GM21576 (cell line): Measurements from ENCODE around the gene ARHGEF26.
"Not testable (repeated sequence)": the region's sequence is repeated elsewhere in the genome, so short reads cannot be mapped to it uniquely, and the experiment has no call there.

ENCODE experiments used
- ATAC-seq: cut with Tn5 transposase; IDR thresholded peaks from one replicate; pipeline ENCODE4 v1.9.1; 2021; ENCODE audit warnings: mild to moderate bottlenecking, moderate library complexity; ENCODE audit not compliant: unreplicated experiment

The ARHGEF26 gene, protein sequence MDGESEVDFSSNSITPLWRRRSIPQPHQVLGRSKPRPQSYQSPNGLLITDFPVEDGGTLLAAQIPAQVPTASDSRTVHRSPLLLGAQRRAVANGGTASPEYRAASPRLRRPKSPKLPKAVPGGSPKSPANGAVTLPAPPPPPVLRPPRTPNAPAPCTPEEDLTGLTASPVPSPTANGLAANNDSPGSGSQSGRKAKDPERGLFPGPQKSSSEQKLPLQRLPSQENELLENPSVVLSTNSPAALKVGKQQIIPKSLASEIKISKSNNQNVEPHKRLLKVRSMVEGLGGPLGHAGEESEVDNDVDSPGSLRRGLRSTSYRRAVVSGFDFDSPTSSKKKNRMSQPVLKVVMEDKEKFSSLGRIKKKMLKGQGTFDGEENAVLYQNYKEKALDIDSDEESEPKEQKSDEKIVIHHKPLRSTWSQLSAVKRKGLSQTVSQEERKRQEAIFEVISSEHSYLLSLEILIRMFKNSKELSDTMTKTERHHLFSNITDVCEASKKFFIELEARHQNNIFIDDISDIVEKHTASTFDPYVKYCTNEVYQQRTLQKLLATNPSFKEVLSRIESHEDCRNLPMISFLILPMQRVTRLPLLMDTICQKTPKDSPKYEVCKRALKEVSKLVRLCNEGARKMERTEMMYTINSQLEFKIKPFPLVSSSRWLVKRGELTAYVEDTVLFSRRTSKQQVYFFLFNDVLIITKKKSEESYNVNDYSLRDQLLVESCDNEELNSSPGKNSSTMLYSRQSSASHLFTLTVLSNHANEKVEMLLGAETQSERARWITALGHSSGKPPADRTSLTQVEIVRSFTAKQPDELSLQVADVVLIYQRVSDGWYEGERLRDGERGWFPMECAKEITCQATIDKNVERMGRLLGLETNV

DNA sequence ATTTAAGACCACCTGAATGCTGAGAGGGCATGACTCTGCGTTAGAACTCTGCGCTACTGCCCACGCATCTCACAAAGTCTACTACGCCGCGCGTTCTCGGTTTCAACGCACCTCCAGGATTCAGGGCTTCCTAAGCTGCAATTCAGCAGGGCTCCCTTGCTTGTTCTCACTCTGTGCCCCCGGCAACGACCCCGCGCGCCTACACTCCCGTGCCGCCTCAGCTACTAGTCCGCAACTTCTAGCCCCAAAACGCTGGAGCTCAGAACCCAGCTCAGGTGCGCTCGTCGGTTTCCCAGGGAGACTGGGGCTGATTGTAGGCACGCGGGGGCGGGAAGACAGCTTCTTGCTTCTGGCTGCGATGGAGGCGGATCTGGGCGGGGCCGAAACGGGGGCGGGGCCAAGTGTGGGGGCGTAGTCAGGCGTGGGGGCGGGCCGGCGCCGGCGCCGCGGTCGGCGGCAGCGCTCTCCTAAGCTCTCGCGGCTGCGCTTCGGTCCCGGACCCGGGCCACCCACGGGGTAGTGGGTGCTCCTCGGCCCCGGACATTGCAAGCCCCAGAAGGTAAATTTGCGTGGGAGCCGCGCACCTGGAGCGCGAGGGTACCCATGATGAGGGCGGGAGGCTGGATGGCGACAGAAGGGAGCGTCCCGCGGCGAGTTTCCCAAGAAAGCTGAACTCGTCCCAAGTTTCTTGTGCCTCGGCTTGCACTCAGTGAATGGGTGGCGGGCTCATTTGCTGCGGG, at the start of gene ARHGEF26:
ARHGEF26 (plus strand) TSS at position 430 of the 740 bp plus-strand sequence. CDS start 603 bp downstream, outside the sequence.
- ATAC-seq: peak; percentile 64

DNA sequence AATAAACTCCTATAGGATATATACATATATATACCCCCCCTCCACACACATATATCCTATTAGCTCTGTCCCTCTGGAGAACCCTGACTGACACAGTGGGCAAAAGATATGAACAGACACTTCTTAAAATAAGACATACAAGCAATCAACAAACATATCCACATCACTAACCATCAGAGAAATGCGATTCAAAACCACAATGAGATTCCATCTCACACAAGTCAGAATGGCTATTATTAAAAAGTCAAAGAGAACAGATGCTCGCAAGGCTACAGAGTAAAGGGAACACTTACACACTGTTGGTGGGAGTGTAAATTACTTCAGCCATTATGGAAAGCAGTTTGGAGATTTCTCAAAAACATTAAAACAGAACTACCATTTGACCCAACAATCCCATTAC, 46.2 kb upstream of the ARHGEF26 start:
- no peak for ATAC-seq

DNA sequence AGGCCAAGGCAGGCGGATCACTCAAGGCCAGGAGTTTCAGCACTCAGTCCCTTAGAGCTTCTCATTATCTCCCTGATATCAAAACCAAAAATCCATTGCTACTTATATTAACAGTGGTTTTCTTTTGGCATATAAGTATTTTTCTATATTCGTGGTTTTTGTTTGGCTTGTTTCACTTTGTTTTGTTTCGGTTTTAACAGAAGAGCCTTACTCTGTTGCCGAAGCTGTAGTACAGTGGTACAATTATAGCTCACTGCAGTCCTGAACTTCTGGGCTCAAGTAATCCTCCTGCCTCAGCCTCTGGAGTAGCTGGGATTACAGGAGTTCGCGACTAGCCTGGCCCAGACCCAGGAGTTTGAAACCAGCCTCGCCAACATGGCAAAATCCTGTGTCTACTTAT, 42.5 kb upstream of the ARHGEF26 start:
- ATAC-seq: no peak

DNA sequence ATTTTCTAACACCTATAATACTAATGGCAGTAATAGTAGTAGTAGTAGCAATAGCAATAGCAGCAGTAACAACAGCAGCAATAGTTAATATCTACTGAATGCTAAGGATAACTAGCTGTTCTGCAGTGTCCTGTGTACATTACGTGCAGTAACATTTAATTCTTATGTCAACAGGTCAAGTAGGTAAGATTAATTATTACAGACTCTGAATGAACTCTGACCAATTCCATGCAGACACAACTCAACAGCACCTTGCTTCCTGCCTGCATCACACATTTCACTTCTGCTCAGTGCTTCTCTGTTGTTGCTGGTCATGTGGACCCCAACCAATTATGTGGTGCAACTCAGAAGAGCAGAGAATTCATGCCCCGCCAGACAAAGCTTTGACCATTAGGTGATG, 39.9 kb upstream of the ARHGEF26 start:
- no peak for ATAC-seq

DNA sequence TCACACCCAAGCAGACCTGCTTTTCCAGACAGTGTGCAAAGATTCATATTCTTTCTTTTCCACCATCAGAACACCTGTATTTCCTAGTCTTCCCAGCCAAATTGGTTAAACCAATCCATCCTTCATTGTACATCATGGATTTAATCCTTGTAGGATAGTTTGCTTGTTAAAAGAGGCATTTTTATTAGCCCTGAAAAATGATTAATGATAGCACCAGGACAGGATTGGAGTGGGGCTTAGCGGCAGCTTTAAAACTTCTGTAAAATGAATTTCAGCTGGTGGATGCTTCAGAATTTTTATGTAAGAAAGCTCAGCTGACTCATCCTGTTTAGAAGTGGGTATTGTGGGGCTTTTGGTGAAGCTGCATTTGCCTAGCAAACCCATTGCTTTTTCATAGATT, 36.1 kb upstream of the ARHGEF26 start:
- no peak for ATAC-seq

DNA sequence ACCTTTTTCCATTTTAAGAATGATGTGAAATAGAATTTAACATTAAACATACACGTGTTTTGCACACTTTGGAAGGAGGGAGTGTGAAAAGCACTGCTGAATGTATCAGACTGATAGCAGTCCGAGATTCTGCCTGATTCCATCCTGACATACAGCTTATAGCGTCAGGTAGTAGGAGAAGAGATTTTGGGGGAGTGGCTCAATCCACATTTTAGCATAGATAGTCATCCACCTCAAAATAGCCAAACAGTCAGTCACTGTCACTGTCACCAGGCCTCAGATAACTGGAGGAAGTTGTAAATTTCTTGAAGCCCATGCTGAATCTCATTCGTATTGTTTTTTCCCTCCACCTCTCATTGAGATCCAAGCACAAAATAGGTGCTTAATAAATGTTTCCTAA, 35.4 kb upstream of the ARHGEF26 start:
- no peak for ATAC-seq

DNA sequence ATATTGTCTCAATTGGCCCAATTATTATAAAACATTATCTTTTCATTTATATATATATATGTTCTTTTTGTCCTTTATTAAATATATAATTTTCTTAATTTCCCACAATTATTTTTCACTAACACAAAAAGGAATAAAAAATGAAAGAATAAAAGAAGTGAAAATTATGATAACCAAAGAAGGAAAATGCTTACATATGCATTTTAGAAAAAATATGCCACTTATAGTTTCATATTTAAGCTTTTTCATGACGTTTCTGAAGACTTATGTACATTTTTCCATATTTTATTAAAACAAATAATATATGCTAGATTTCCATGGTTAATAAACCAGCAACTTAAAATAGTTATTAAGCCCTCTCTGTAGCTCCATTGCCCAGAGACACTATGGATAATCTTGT, 34.9 kb upstream of the ARHGEF26 start:
- no peak for ATAC-seq

DNA sequence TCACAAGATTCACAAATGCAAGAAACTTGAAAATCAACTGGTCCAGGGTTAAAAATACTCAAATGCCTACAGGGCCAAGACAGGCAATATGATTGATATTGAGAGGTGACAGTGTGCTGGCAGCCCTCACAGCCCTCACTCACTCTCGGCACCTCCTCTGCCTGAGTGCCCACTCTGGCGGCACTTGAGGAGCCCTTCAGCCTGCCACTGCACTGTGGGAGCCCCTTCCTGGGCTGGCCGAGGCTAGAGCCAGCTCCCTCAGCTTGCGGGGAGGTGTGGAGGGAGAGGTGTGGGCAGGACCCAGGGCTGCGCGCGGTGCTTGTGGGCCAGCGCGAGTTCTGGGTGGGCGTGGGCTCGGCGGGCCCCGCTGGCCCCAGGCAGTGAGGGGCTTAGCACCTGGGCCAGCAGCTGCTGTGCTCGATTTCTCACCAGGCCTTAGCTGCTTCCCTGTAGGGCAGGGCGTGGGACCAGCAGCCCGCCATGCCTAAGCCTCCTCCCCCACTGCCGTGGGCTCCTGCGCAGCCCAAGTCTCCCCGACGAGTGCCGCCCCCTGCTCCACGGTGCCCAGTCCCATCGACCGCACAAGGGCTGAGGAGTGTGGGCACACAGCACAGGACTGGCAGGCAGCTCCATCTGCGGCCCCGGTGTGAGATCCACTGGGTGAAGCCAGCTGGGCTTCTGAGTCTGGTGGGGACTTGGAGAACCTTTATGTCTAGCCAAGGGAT, 33.3 kb upstream of the ARHGEF26 start:
- not testable (repeated sequence) for ATAC-seq

DNA sequence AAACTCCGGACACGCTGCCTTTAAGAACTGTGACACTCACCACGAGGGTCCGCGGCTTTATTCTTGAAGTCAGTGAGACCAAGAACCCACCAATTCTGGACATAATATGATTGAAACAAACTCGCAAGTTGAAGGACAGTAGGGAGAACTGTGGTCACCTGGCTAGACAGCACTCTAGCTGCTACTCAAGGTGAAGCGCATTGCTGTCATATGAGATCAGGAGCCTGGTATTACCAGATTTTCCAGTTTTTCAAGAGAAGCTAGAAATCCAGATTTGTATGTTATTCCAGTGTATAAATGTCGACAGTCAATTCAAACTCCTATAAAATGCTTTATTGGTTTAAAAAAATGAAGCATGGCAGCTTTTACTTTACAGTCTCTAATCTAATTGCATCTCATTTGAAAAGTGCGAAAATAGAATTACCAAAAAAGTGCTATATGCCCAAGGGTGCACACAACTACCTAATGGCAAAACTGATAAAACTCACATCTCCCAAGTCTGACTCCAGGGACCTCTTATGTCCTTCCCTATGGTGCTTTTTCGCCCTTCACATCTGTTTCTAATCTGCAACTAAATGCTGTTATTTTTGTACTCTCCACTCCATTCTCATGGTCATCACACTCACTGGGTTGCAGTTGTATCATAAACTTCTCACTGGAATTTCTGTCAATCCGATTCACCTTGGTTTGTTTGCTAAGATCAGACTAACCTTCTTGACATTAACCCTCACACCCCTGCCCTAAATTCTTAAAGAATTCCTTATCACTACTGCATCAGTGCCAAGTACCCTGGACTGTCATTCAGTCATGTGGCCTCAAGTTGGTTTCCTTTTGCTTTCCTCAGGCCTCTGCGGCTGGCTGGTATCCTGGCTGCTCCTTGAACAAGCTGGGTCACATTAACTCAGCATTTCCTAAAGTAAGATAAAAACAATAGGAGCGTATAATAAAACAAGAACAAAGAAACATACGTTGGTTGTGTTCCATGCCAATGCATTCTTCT, 31.5 kb upstream of the ARHGEF26 start:
- ATAC-seq: no peak

DNA sequence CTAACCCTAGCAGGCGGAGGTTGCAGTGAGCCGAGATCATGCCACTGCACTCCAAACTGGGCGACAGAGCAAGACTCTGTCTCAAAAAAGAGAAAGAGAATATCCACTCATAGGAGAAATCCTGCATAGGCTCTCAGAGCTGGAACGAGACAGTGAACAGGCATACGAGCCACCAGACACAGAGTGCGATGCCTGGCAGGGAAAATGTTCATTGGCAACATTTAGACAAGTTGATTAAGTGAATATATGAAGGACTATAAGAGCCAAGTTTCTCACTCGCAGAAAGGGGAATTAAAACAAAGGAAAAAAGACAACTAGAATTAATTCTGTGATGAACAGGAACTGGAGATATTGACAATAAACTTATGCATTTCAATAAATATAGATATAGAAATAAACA, 27.1 kb upstream of the ARHGEF26 start:
- ATAC-seq: no peak

DNA sequence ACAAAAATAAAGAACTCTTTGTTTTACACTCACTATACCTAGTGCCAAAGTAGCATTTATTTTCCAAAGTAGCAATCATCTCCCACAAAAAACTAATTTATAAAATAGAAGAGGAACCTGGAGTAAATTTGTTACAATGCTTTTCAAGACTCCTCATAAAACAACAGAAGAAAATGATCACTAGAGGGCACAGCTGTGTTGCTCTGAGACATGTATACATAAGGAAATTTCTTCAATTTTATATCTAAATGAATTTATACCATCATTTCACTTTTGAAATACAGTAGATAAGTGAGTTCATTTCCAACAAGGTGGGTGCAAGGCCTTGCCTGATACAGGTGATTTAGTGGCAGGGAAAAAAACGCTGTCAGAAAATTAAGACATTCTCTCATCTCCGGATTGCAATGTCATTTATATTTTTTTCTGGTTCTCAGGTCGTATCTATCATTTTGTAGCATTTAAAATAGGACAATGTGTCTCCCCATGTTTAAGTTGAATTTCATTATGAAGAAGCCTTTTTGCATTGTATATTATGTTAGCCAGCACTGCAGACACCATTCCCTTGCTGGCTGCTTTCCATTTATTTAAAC, 25.3 kb upstream of the ARHGEF26 start:
- no peak for ATAC-seq

DNA sequence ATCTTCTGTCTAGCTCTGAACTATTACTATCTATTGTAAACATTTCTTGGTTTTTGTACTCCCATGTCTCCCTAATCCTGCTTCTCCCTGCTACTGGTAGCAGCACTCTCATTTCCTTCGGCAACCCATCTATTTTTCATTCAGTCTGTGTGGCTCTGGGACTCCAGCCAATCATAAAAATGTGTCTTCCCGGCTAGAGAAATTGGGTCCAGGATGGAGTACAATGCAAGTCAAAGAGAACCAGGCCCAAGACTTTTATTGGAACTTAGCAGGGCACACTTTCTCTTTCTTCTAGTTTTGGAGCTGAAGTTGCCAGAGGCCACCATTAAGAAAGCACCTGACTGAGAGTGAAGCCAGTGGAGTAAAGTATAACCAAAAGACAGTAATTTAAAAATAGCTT, 22.8 kb upstream of the ARHGEF26 start:
- no peak for ATAC-seq

DNA sequence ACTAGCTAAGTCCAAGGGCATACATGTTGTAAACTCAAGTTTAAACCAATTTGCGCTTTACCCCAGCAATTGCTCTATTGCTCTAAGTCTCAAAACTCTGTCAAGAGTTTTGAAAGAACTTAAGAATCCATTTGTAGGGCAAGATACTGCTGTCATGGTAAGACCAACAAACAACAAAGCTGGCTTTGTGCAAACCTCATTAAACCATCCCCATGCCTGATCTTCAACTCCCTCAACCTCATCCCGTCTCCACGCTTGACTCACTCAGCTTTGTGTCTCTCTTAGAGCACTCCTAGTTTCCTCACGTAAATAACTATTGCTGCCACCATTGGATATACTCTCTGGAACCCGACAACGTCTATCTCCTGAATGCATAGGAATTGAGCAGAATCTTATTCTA, 20.6 kb upstream of the ARHGEF26 start:
- ATAC-seq: no peak

DNA sequence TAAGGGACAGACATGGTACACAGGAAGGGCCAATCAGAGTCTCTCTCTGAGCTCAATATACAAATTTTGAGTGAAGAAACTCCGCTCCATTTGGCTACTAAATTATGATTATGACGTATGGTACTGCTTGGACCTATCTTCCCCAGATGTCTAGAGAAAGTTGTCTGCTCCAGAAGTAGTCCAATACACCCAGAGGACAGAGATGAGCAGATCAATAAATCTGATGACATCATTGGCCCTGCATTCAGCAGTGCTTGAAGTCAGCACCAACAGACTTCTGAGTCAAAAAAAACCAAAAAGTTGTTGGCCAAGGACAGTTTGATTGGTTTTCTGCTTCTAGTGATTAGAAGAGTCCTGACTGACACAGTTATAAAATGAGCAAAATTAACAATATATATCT, 19.9 kb upstream of the ARHGEF26 start:
- no peak for ATAC-seq

DNA sequence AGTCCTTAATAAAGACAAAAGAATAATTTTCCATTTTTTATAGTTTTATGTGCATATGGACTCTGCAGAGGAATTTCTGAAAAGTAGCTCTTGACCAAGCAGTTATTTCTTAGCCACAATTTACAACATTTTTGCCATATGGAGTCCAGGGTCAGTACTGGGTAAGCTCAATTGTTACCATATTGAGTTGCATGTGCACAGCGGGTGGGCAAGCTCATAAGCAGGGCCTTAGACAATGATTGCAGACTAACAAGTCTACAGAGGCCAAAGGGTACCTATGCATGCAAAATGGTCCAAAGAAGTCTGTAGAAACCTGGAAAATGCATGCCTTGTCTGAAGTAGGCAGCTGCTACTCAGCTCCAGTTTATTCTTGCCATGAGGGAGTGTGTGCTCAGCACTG, 19.0 kb upstream of the ARHGEF26 start:
- ATAC-seq: no peak

DNA sequence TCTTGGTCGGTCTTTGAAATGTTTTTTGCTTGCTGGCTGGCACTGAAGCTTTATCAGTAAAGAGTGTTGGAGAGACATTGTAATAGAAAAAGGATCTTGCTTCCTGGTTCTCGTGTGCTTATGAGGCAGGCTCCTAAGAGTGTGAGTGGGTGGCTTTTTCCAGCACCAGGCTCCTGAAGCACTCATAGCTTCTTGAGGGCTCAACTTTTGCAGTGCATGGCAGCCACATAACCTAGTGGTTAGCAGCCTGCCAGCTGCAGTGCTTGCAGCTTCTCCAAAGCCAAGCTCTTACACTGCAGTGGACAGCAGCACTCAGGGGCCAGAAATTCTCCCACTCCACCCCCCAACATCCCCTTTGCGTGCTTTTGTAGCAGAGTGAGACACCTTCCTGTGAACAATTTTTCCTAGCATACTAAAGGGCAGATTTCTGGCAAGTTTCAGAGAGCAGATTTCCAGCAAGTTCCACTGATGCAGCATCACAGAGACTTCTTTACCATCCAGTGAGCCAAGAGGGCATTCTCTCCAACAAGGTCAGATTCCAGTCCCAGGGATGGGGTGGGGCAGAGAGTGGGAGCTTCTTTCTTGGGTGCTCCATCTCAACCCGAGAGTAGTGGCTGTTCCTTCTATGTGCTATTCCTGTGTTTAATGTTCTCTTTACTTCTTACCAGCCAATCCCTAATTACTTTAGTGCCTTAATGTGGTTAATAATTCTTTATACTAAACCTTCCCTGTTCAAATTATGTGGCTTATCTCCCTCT, 15.8 kb upstream of the ARHGEF26 start:
- ATAC-seq: no peak

DNA sequence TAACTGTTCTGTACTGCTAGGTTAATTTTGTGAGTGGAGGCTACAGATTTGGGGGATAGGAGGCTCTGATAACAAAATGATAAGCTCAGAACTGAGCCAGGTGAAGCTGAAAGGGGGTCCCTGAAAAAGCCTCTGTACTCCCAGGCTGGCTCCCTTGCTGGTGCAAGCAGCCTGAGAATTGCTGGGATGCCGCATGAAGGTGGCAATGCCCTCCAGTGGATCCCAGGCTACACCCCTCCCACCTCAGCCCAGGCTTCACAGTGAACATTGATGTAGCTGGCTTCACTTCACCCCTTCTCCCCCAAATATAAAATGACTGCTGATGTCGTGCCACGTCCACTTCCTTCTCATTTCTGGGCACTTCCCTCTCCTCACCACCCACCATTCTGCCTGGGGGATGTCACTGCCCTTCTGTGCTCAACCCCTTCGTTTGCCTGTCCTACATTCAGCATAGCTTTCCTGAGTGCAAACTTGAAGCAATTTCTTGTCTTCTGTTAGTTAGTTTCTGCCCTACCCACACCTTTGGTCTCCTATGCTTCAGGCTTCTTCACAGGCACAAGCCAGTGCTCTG, 9.7 kb upstream of the ARHGEF26 start:
- ATAC-seq: no peak
